PFSK-1 (cell line): ENCODE results near the gene GRID1.

Experiments
- FOXP2 ChIP-seq: optimal IDR thresholded peaks from 2 replicates; pipeline ENCODE3; 2011; ENCODE audit warnings: borderline replicate concordance, control low read depth, inconsistent platforms; ENCODE audit not compliant: insufficient read depth; ENCODE audit errors: extremely low read length, extremely low read depth
- POLR2AphosphoS5 ChIP-seq: IDR thresholded peaks from 2 replicates; pipeline ENCODE4 v1.6.1; 2012; ENCODE audit warnings: low read depth, mild to moderate bottlenecking, control low read depth, low read length, moderate library complexity
- REST ChIP-seq, 2 experiments: IDR thresholded peaks; 2 replicates each; pipeline versions ENCODE4 v1.6.1 to v1.8.0; 2011 to 2012; ENCODE audit warnings: low read depth in 2 of 2, low read length in 2 of 2, control low read depth in 1 of 2, inconsistent platforms in 1 of 2, mild to moderate bottlenecking in 1 of 2, moderate library complexity in 1 of 2; ENCODE audit not compliant: insufficient read depth in 1 of 2
- SIN3A ChIP-seq: IDR thresholded peaks from 2 replicates; pipeline ENCODE4 v1.6.1; 2012; ENCODE audit warnings: mild to moderate bottlenecking, low read length, moderate library complexity, borderline replicate concordance; ENCODE audit not compliant: insufficient read depth
- TAF1 ChIP-seq: IDR thresholded peaks from 2 replicates; pipeline ENCODE4 v1.6.1; 2012; ENCODE audit warnings: low read length, control low read depth, borderline replicate concordance; ENCODE audit not compliant: insufficient read depth

GRID1 gene

GRCh38 chr10:86071145-86071544 lies 295.4 kb downstream of the GRID1 start:
- TF ChIP-seq REST (IDR thresholded peaks at IDR 0.05; ENCODE audit: insufficient read depth in 1 of 2, low read depth in 2 of 2, low read length in 2 of 2), result no peak
- no peak for TF ChIP-seq SIN3A
- no peak for TF ChIP-seq POLR2AphosphoS5
- no peak for TF ChIP-seq TAF1
- TF ChIP-seq FOXP2, result no peak

GRCh38 chr10:86070278-86070677 lies 296.3 kb downstream of the GRID1 start:
- TF ChIP-seq SIN3A (no peak), REST (IDR thresholded peaks at IDR 0.05; ENCODE audit: insufficient read depth in 1 of 2, low read depth in 2 of 2, low read length in 2 of 2) (no peak), TAF1 (no peak), FOXP2 (no peak), POLR2AphosphoS5 (no peak)

- TF ChIP-seq REST (IDR thresholded peaks at IDR 0.05; ENCODE audit: insufficient read depth in 1 of 2, low read depth in 2 of 2, low read length in 2 of 2), result no peak
These were observed 298.2 kb downstream of the GRID1 start for GRCh38 chr10:86068231-86069054.

- TF ChIP-seq POLR2AphosphoS5 (no peak), SIN3A (no peak), REST (IDR thresholded peaks at IDR 0.05; ENCODE audit: insufficient read depth in 1 of 2, low read depth in 2 of 2, low read length in 2 of 2) (no peak), FOXP2 (no peak), TAF1 (no peak)
These were observed 299.1 kb downstream of the GRID1 start for GRCh38 chr10:86067436-86068050.
